HCT116 (cell line): ENCODE measurements around the gene FRS2. TPM values are rescaled to one million over a fixed set of nuclear protein-coding genes. Genes with fewer than 3 reads are reported as not detected.

Experiments used
- ATAC-seq: fragments of 200-7000 bp; cut with Tn5 transposase; 2 replicates; pipeline ENCODE4 v1.9.1; 2020; ENCODE audit warnings: mild to moderate bottlenecking, moderate library complexity
- BruUV-seq: library from RNA; stranded (reverse); fragments of 400-500 nt; replicated peaks from 2 replicates; lab custom pipeline; 2021; lab: Mats Ljungman, UMichigan
- CTCF ChIA-PET: fragments of 300-600 bp; sonication (Branson Sonifier 250); formaldehyde crosslinking; loops from one replicate; lab custom pipeline; 2021; ENCODE audit warnings: antibody characterized with exemption; lab: Charles Lee
- POLR2A ChIA-PET: fragments of 300-600, 350-600 bp; sonication (Branson Sonifier 250); formaldehyde crosslinking; loops from one replicate; lab custom pipeline; 2021; ENCODE audit warnings: antibody characterized with exemption; lab: Charles Lee
- RAD21 ChIA-PET, 2 experiments: fragments of 300-600 bp; sonication (Branson Sonifier 250); formaldehyde crosslinking; loops; one replicate each; lab custom pipeline; 2023; ENCODE audit warnings: low total read pairs in 2 of 2; ENCODE audit not compliant: uncharacterized antibody in 2 of 2, unreplicated experiment in 2 of 2, low non-redundant PET in 1 of 2; lab: Charles Lee
- DNase-seq: peaks from one replicate; pipeline ENCODE4 v3.0.0-alpha.2; 2010; ENCODE audit warnings: low read depth, low spot score
- H2AFZ ChIP-seq: fragments of 200-600 bp; shearing (Covaris generic), sonication (generic); 2 replicates; pipeline ENCODE4 v1.6.1; 2017; ENCODE audit warnings: low read depth, mixed run types, mixed read lengths, antibody characterized with exemption, low read length; ENCODE audit not compliant: poor library complexity, severe bottlenecking
- H3K27ac ChIP-seq: 2 replicates; pipeline ENCODE4 v1.5.1; 2012; ENCODE audit warnings: low read depth, low read length
- H3K27me3 ChIP-seq: fragments of 200-600 bp; sonication (generic); 2 replicates; pipeline ENCODE4 v1.6.1; 2016; ENCODE audit warnings: mixed run types, low read length, mixed read lengths; ENCODE audit not compliant: insufficient read depth
- H3K36me3 ChIP-seq, 2 experiments: fragments of 200-500 bp in 1 of 2; fragments of 200-600 bp in 1 of 2; sonication (Bioruptor generic) in 1 of 2; sonication (generic) in 1 of 2; 2 replicates each; pipeline versions ENCODE4 v1.5.1 to v1.6.1; 2014 to 2016; ENCODE audit warnings: low read length in 2 of 2, inconsistent platforms in 1 of 2, mixed read lengths in 1 of 2, mixed run types in 1 of 2; ENCODE audit not compliant: insufficient read depth in 2 of 2, control insufficient read depth in 1 of 2
- H3K4me1 ChIP-seq, 2 experiments: fragments of 200-600 bp in 1 of 2; sonication (generic) in 1 of 2; 2 replicates each; pipeline versions ENCODE4 v1.5.1 to v1.6.1; 2012 to 2017; ENCODE audit warnings: low read length in 2 of 2, inconsistent platforms in 1 of 2, mild to moderate bottlenecking in 1 of 2, mixed read lengths in 1 of 2, mixed run types in 1 of 2, moderate library complexity in 1 of 2; ENCODE audit not compliant: insufficient read depth in 2 of 2, control insufficient read depth in 1 of 2
- H3K4me2 ChIP-seq: fragments of 200-600 bp; sonication (generic); 2 replicates; pipeline ENCODE4 v1.6.1; 2017; ENCODE audit warnings: mixed run types, low read length, mixed read lengths
- H3K4me3 ChIP-seq, 2 experiments: fragments of 200-600 bp in 1 of 2; sonication (generic) in 1 of 2; replicated peaks in 1 of 2; 2 replicates each; pipeline ENCODE4 v1.5.1; 2011 to 2016; ENCODE audit warnings: low read length in 2 of 2, control low read depth in 1 of 2, low read depth in 1 of 2, mild to moderate bottlenecking in 1 of 2, mixed read lengths in 1 of 2, mixed run types in 1 of 2
- H3K79me2 ChIP-seq: fragments of 200-600 bp; sonication (generic); 2 replicates; pipeline ENCODE4 v1.6.1; 2017; ENCODE audit warnings: mild to moderate bottlenecking, mixed run types, low read length, moderate library complexity, mixed read lengths; ENCODE audit not compliant: insufficient read depth
- H3K9ac ChIP-seq: fragments of 200-600 bp; sonication (generic); 2 replicates; pipeline ENCODE4 v1.6.1; 2016; ENCODE audit warnings: low read length, mixed read lengths
- H3K9me2 ChIP-seq: fragments of 200-600 bp; sonication (generic), shearing (Covaris generic); 2 replicates; pipeline ENCODE4 v1.6.1; 2017; ENCODE audit warnings: mixed run types, mild to moderate bottlenecking, moderate library complexity; ENCODE audit not compliant: insufficient read depth
- H3K9me3 ChIP-seq, 2 experiments: fragments of 200-500 bp in 1 of 2; fragments of 200-600 bp in 1 of 2; sonication (Bioruptor generic) in 1 of 2; sonication (generic) in 1 of 2; 2 replicates each; pipeline ENCODE4 v1.6.1; 2014 to 2017; ENCODE audit warnings: low read length in 2 of 2, mixed read lengths in 2 of 2, inconsistent platforms in 1 of 2, low read depth in 1 of 2, mild to moderate bottlenecking in 1 of 2, mixed run types in 1 of 2, moderate library complexity in 1 of 2; ENCODE audit not compliant: control insufficient read depth in 1 of 2, insufficient read depth in 1 of 2
- H4K20me1 ChIP-seq: fragments of 200-600 bp; sonication (generic), shearing (Covaris generic); 2 replicates; pipeline ENCODE4 v1.6.1; 2017; ENCODE audit warnings: mixed run types, mild to moderate bottlenecking, moderate library complexity; ENCODE audit not compliant: insufficient read depth
- EGR1 ChIP-seq: IDR thresholded peaks from 2 replicates; pipeline ENCODE4 v1.6.1; 2012; ENCODE audit warnings: low read depth
- ELF1 ChIP-seq: IDR thresholded peaks from 2 replicates; pipeline ENCODE4 v1.6.1; 2012; ENCODE audit warnings: low read depth, borderline replicate concordance
- EZH2 ChIP-seq: fragments of 200-600 bp; sonication (generic); IDR thresholded peaks from 2 replicates; pipeline ENCODE4 v1.6.1; 2017; ENCODE audit warnings: antibody characterized with exemption, mixed run types
- EZH2phosphoT487 ChIP-seq: fragments of 200-600 bp; IDR thresholded peaks from 2 replicates; pipeline ENCODE4 v1.6.1; 2018; ENCODE audit warnings: antibody characterized with exemption, borderline replicate concordance
- FOSL1 ChIP-seq: IDR thresholded peaks from 2 replicates; pipeline ENCODE4 v1.6.1; 2012; ENCODE audit warnings: low read depth
- JUND ChIP-seq: IDR thresholded peaks from 2 replicates; pipeline ENCODE4 v1.6.1; 2012
- POLR2A ChIP-seq: IDR thresholded peaks from 2 replicates; pipeline ENCODE4 v1.7.0; 2011; ENCODE audit warnings: borderline replicate concordance; ENCODE audit not compliant: insufficient read depth, insufficient read length; ENCODE audit errors: extremely low read depth
- POLR2AphosphoS5 ChIP-seq: IDR thresholded peaks from 2 replicates; pipeline ENCODE4 v1.6.1; 2011; ENCODE audit warnings: mild to moderate bottlenecking, low read depth, low read length, moderate library complexity
- RAD21 ChIP-seq: IDR thresholded peaks from 2 replicates; pipeline ENCODE4 v1.6.1; 2012; ENCODE audit warnings: low read depth, mild to moderate bottlenecking
- SIN3A ChIP-seq: IDR thresholded peaks from 2 replicates; pipeline ENCODE4 v1.6.1; 2012; ENCODE audit warnings: low read depth
- SRF ChIP-seq: IDR thresholded peaks from 2 replicates; pipeline ENCODE4 v1.6.1; 2012; ENCODE audit warnings: low read depth
- ZBTB33 ChIP-seq: IDR thresholded peaks from 2 replicates; pipeline ENCODE4 v1.6.1; 2011; ENCODE audit warnings: mild to moderate bottlenecking, low read length, moderate library complexity; ENCODE audit not compliant: insufficient replicate concordance; ENCODE audit errors: extremely low read depth
- ZFX ChIP-seq: fragments of 450-650 bp; IDR thresholded peaks from 2 replicates; pipeline ENCODE4 v1.6.1; 2017
- ZNF274 ChIP-seq: fragments of 200-500 bp; sonication (Bioruptor generic); IDR thresholded peaks from 2 replicates; pipeline ENCODE4 v1.6.1; 2014; ENCODE audit warnings: mild to moderate bottlenecking, low read depth, low read length, inconsistent platforms
- intact Hi-C: fragments of 100-400 bp; cut with micrococcal nuclease; formaldehyde crosslinking; loops from 2 replicates; pipeline ENCODE4 v1.10.0; 2022
- total RNA-seq: library from RNA; stranded (reverse); gene quantifications from one replicate; pipeline ENCODE4 v1.2.1, GENCODE V29; 2021; ENCODE audit not compliant: unreplicated experiment
- TF ChIP-seq, protein P1 (sequence below): IDR thresholded peaks from 2 replicates; pipeline ENCODE4 v1.6.1; 2012
- TF ChIP-seq, protein P2 (sequence below): IDR thresholded peaks from 2 replicates; pipeline ENCODE4 v1.6.1; 2012
- TF ChIP-seq, protein P3 (sequence below): IDR thresholded peaks from 2 replicates; pipeline ENCODE4 v1.6.1; 2012; ENCODE audit warnings: low read depth

Gene FRS2
- total RNA-seq, 1 experiment from 2014 or later, result 14.7 TPM

GRCh38 chr12:69588527-69588926 lies 118.3 kb downstream of the FRS2 start:
- DNase-seq (no peak), ATAC-seq (no peak)
- no TSS peak for BruUV-seq
- no peak overlapping the region for H3K4me2 ChIP-seq
- no peak overlapping the region for H2AFZ ChIP-seq
- H3K36me3 ChIP-seq, result peaks cover 65% of the 10 kb centered on the region in 2 experiments
- RAD21 ChIA-PET, result no interaction called here
- intact Hi-C loops, result no loop called here
- POLR2A ChIA-PET, result no interaction called here
- no peak overlapping the region for H3K9ac ChIP-seq
- TF ChIP-seq RAD21 (no peak), EGR1 (no peak), POLR2A (no peak), ELF1 (no peak), POLR2AphosphoS5 (no peak), ZBTB33 (no peak), SRF (no peak), JUND (no peak), FOSL1 (no peak), SIN3A (no peak), EZH2phosphoT487 (no peak), EZH2 (no peak), ZFX (no peak), ZNF274 (no peak)
- TF ChIP-seq, protein P1, sequence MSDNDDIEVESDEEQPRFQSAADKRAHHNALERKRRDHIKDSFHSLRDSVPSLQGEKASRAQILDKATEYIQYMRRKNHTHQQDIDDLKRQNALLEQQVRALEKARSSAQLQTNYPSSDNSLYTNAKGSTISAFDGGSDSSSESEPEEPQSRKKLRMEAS, result no peak
- TF ChIP-seq, protein P2, sequence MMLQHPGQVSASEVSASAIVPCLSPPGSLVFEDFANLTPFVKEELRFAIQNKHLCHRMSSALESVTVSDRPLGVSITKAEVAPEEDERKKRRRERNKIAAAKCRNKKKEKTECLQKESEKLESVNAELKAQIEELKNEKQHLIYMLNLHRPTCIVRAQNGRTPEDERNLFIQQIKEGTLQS, result no peak
- TF ChIP-seq, protein P3, sequence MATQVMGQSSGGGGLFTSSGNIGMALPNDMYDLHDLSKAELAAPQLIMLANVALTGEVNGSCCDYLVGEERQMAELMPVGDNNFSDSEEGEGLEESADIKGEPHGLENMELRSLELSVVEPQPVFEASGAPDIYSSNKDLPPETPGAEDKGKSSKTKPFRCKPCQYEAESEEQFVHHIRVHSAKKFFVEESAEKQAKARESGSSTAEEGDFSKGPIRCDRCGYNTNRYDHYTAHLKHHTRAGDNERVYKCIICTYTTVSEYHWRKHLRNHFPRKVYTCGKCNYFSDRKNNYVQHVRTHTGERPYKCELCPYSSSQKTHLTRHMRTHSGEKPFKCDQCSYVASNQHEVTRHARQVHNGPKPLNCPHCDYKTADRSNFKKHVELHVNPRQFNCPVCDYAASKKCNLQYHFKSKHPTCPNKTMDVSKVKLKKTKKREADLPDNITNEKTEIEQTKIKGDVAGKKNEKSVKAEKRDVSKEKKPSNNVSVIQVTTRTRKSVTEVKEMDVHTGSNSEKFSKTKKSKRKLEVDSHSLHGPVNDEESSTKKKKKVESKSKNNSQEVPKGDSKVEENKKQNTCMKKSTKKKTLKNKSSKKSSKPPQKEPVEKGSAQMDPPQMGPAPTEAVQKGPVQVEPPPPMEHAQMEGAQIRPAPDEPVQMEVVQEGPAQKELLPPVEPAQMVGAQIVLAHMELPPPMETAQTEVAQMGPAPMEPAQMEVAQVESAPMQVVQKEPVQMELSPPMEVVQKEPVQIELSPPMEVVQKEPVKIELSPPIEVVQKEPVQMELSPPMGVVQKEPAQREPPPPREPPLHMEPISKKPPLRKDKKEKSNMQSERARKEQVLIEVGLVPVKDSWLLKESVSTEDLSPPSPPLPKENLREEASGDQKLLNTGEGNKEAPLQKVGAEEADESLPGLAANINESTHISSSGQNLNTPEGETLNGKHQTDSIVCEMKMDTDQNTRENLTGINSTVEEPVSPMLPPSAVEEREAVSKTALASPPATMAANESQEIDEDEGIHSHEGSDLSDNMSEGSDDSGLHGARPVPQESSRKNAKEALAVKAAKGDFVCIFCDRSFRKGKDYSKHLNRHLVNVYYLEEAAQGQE, result no peak
- CTCF ChIA-PET, result no interaction called here
- no peaks in the 10 kb centered on the region for H3K9me3 ChIP-seq
- no peaks in the 10 kb centered on the region for H3K27me3 ChIP-seq
- H4K20me1 ChIP-seq, result peaks cover 17% of the 10 kb centered on the region; the same call in 1 of the 2 replicates
- no peaks in the 10 kb centered on the region for H3K9me2 ChIP-seq
- no peak overlapping the region for H3K4me3 ChIP-seq
- peaks cover 3 to 10% of the 10 kb centered on the region in 2 experiments for H3K4me1 ChIP-seq
- peaks cover 78% of the 10 kb centered on the region for H3K79me2 ChIP-seq
- H3K27ac ChIP-seq, result no peak overlapping the region
